GM21786 (cell line): ENCODE results near the gene ST8SIA2.

Experiments
- ATAC-seq: cut with Tn5 transposase; IDR thresholded peaks from one replicate; pipeline ENCODE4 v1.9.1; 2021; ENCODE audit not compliant: unreplicated experiment

The ST8SIA2 gene, protein sequence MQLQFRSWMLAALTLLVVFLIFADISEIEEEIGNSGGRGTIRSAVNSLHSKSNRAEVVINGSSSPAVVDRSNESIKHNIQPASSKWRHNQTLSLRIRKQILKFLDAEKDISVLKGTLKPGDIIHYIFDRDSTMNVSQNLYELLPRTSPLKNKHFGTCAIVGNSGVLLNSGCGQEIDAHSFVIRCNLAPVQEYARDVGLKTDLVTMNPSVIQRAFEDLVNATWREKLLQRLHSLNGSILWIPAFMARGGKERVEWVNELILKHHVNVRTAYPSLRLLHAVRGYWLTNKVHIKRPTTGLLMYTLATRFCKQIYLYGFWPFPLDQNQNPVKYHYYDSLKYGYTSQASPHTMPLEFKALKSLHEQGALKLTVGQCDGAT

DNA sequence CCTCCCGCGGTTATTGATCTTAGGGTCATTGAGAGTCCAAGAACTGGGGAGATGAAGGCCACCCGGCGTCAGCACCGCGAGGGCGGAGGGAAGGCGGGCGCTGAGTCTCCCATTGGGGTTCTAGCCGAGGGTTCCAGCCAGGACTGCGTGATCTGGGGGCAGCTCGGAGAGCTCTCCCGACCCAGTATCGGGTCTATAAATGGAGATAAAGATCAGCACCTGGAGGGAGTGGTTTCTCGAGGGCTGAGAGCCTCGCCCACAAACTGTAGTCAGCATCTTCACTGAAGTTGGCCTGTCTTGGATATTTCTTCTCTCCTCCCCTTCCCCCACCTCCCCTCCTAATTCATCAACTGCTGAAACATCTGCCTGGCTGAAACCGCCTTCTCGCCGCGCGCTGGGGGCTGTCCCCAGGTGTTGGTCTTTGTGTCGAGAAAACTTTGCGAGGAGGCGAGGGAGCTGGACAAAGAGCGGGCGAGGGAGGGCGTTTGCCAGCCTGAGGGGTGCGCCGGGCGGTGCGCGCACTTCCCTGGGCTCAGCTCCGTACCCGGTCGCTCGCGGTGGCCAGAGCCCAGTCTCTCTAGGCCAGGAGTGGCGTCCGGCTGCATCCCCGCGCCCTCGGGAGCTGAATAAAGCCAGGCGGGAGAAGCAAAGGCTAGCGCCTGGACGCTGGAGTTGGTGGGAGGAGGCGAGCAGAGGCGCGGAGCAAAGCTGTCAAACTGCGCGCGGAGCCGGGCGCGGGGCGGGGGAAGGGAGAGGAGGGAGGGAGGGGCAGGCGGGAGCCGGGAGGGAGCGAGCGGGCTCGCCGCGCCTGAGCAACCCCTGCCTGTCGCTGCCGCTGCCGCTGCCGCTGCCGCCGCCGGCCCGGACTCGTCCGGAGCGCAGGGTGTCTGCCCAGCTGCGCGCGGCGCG lies at the start of gene ST8SIA2:
Gene ST8SIA2, plus strand, starts transcription at position 811 of the 909 bp plus-strand sequence. CDS start 184 bp downstream, outside the sequence.
- ATAC-seq = no peak

DNA sequence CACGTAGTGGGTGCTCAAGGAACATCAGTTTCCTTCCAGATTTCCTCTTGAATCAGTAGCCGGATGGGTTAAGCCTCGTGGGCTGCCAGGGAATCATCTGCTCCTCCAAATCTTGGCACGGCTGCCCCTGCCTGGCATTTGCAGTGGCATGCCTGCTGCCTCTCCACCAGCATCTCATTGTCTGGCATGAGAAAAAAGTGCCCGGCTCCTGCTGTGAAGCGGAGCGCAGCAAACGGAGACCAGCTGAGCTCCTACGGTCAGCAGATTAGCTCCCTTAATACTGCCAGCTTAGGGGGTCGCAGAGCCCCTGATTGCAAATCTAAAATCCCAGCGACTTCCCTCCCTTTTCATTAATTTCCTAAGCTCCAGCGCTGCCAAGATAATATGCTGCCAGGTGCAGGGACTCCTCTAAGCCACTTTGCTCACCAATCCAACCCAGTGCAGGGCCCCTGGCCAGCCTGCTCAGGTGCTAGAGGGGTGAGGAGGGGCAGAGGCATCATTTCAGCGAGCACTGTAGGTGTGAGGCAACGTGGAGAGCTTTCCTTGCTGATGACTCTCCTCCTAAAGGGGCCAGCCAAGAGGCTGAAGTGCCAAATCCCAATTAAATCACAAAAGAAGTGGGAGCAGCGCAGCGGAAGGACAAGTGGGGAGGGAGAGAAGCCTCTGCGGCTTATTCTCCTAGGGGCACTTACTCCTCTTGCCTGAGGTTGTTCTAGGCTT lies 49.6 kb upstream of the ST8SIA2 start:
- ATAC-seq = no peak

DNA sequence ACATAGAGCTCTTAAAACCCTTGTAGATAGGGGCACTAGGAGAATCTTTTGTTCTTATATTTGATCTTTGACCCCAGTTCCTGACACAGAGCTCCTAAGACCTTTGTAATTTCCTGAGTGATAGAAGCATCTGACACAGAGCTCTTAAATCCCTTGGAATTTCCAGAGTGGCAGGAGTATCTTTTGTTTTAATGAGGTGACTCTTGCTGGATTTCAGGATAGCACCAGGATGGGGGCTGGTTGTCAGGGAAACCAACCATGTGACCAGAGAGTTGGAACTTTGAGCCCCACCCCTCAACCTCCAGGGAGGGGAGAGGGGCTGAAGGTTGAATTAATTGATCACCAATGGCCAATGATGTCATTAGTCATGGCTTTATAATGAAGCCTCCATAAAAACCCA lies 47.6 kb upstream of the ST8SIA2 start:
- ATAC-seq = no peak

DNA sequence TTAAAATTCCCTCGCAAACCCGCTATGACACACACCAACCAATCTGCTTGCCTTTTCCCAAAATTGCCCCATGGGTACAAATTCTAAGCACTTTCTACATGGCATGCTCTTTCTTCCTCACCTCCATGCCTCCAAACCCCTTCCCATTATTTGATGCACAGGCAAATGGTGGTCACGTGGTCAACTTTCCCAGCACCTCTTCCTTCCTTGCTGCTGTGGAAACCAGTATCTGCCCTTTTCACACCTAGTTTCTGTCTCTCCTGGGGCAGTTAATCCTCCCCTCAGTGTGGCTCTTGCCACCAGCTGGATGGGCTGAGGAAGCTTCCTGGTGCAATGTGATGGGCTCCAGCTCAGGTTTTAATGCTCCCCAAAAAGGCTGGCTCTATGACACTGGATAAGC lies 38.4 kb upstream of the ST8SIA2 start:
- ATAC-seq = no peak

DNA sequence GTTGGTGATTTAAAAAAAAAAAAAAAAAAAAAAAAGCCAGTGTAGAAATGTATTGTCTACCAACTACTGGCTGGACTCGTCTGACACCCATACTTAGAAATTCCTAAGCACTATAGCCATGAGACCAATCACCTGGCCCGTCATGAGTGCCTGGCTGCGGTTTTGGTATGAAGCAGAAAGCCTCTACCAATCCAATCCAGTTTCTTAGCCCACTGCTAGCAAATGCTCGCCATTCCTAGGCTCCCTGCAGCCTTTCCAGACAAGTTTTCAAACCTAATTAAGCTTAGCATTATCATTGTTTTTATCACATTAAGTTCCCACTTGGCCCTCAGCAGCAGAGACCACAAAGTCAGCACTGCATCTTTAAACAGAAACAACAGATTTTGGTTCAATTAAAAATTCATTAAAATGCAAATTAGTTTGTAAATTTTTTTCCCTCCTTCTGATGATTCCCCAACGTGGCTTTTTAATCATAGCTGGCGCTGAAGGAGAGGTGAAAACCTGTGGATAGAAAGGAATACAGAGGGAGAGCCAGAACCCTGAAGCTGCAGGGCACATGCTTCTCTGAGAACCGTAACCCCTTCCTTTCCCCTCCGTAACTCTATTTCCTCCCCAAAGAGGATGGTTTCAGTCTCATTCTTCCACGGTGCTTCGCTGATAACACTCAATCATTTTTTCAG lies 32.2 kb upstream of the ST8SIA2 start:
- ATAC-seq = no peak

DNA sequence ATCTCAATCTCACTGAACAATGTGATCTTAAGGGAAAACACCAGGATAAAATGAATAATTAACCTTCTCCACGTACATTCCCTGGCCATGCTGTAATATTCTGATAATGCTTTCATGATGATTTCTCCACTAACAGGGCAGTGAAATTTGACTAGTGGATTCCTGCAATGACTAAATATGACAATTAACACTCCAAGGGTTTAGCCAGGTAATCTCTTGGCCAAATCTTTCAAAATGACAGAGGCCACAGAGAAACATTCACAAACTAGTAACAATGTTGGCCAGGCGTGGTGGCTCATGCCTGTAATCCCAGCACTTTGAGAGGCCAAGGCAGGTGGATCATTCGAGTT lies 31.7 kb upstream of the ST8SIA2 start:
- ATAC-seq = no peak

DNA sequence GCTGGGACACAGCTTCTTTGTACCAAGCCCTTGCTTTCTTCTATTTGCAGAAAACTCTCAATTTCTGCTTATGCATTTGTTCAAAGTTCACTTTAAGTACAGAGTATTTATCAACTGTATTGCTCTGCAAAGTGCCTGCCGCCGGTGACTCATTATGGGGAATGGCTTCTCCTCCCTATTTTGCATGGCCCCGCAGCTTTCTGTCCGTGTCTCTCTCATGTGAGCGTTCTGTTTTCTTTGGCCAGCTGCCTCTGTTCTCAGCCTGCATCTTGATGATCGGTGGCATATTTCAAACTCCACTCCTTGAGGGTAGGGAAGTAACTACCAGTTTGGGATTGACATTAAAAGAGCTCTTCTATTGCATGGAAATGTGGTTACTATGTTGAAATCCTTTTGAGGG lies 28.6 kb upstream of the ST8SIA2 start:
- no peak for ATAC-seq

DNA sequence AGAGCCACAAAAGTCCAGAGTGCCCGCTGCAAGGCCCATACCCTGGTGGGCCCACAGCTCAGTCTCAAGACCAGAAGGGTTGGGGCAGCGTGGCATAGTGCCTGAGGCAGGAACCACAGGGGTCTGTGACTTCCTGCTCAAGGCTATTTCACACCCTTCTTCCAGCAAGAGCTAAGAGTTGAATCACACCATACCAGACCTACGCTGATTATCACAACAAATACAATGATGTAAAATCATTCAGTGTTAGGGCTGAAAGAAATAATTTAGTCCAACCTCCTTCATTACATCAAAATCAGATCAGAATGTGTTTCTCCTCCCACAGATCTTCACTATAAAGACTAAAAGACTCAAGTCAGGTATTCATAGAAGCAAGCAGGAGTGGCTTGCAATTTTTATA lies 27.8 kb upstream of the ST8SIA2 start:
- no peak for ATAC-seq

DNA sequence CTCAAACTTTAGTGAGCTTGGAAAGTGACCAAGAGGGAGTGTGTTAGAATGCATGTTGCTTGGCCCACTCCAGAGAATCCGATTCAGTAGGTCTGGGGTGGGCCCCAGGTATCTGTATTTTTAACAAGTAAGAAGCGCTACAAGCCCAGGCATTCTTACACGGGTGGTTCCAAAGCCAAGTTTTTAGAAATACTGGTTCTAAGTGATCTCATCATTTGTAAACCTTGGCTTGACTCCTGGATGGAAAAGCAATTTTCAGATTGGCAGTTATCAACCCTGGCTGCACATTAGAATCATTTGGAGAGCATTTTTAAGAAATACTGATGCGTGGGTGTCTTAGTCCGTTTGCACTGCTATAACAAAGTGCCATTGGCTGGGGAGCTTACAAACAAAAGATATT lies 27.3 kb upstream of the ST8SIA2 start:
- no peak for ATAC-seq

DNA sequence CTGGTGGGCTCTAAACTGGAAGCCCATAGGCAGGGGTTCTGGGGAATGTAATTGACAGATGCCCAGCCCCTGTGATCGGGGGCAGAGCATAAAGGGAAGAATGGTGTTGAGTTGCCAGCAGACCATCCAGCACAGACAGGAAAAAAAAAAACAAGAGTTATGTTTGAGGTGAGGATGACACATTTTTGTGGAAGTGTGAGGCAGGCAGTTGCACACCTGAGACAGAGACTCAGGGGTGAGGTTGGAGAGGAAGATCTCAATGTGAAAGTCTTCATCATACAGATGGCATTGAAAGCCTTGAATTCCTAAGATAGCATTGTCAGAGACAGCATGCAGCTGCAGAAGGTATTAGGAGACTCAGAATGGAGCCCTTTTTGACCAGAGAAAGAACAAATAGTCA lies 18.6 kb upstream of the ST8SIA2 start:
- ATAC-seq = no peak

DNA sequence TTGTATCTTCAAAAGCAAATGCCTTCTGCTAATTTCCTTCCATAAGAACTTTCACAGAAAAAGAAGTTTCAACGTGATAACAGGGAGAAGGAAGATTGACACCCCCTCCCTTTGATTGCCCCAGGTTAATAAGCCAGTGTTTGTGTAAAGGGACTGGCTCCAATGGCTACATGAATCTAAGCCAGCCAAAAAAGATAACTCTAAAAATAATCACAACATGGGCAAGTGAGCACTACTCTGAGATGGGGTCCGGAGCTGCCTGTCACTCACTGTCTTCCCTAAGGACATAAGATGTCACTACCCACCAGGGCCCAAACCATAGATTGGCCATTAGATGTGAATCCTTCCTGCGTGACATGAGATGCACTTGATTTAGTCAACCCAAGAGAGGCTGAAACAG lies 17.6 kb upstream of the ST8SIA2 start:
- no peak for ATAC-seq

DNA sequence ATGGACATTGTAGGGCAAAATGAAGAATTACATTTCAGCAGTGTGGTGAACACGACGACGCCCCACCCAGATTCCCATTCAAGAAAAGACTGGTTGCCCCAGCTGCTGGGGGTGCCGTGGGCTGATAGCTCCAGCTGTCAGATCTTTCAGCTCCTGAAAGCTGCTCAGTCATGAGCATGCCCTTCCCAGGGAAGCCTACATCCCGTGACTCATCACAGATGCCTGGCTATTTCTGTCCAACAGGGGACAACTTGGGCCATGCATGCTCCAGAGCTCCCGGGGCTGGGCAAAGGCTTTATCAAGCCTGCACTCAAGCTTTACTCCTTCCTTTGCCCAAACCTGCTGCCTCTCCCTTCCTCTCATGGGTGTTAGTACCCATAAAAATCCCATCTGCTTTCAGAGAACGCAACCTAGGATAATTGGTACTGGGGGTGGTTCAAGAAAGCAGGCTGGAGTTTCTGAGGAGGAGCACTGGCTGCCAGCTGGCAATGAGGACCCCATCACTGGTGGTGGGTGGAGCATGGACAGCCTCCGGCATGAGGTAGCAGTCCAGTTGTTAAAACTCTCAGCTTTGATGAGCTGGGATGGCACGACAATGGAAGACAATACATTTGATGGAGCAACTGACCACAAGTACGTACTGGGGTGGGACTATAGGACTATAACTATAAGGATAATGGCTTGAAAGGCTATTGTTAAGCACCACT lies 16.4 kb upstream of the ST8SIA2 start:
- ATAC-seq = no peak

DNA sequence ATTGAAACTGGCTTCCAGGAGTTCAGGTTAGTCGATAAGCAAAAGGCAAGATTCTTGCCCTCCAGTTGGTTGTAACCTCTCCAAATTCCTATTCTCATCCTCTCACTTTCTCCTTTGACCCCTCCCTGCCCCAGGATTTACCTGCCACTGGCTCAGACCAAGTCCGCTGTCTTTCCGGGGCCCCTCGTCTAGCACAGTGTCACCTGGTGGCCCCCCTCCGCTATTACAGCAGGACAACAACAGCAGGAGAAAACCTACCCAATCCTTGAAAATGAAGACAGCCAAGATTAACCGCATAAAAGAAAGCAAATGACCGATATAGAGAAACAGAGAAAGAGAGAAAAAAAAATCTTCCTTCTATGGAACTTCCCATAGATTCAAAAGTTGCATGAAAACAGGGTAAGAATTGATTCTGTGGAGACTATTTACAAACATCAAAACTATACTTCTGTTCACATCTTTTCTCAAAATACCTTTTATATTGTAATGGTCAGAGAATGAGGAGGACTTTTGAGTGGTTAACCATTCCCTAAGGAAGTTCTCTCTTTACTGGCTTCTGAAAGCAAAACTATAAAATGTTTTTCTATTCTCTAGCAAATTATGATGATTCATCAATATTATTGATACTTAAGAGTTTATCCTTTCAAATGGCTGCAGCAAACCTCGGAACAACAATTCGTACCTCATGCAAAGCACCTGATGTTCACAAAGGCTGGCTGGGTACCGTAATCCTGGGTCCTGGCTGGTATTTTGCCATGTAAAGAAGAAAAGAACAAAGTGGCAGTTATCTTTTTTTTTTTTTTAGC lies 10.0 kb upstream of the ST8SIA2 start:
- ATAC-seq = no peak

DNA sequence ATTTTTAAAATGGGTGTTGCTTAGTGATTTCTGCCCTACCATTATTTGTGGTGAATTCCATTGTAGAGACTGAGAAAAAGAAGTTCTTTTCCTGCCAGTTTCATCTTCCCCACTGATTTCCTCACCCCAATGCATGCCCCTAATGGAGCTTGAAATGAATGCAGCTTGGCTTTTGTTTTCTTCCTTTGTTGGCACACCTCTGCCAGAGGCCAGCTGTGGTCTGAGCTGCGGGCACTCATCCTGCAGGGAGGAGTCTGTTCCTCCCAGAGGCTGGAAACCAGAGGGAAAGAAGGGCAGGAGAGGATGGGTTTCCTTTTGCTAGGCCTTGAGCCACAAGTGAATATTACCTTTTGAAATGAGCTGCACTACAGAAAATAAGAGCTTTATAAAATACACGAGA lies 9.3 kb upstream of the ST8SIA2 start:
- ATAC-seq = no peak

DNA sequence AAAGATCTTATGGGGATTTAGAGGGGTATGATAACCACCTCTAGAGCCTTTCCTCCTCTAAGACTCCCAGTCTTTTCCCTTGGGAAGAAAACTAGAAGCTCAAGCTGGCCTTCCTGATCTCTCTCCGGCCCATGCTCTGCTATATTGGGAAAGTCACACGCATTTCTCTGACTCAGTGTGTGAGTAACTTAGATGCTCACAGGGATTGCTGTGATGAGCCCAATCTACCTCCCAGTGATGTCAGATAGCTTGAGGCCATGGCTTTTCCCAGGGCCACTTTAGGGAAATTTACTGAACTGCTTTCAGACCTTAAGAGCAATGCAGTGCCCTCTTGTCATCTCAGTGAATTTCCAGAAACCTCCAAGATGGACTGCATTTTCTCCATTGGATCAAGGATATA lies 8.6 kb upstream of the ST8SIA2 start:
- ATAC-seq = no peak

DNA sequence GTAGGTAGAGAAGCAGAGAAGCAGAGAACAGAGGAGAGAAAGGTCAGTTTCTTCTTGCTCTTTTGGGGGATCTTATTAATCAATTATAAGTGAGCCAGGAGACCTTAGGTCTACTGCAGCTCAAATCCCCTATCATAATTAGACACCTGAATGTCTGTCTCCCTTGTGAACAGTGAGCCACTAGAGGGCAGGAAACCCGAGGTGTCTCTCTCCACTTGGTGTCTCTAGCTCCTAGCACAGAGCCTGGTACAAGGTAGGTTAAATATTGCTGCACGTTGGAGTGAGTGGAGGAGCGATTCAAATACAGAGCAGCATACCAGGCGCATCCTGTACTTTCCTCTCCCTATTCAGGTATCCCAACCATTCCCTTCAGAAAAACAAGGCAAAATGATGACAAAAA lies 2.0 kb upstream of the ST8SIA2 start:
- no peak for ATAC-seq

DNA sequence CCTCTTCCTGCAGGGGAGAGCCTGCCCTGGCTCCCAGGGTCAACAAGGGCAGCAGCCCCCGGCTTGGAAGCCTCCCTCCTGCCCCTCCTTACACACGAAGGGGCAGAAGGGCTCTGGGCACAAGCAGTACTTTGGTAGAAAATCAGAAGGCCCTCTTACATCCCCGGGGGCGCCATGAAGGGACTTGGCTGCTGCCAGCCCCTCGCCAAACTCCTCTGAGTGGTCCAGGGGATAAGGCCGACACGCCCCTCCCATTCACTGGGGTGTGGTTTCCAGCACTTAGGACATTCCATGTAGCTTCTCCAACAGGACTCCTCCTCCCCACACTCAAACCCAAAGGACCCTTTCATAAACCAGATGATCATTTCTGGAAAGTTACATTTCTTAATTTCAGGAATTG lies 1.2 kb upstream of the ST8SIA2 start:
- no peak for ATAC-seq

DNA sequence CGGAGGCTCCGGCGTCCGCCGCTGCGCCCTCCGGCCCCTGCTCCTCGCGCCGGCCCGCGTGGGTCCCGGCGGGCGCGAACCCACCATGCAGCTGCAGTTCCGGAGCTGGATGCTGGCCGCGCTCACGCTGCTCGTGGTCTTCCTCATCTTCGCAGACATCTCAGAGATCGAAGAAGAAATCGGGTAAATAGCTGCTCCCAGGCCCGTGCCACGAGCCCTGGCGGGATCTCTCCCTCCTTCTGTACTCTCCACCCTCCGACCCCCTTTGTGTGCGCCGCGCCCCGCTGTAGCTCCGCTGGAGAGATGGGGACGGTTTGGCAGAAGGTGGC lies 263 bp downstream of the ST8SIA2 start:
- no peak for ATAC-seq

DNA sequence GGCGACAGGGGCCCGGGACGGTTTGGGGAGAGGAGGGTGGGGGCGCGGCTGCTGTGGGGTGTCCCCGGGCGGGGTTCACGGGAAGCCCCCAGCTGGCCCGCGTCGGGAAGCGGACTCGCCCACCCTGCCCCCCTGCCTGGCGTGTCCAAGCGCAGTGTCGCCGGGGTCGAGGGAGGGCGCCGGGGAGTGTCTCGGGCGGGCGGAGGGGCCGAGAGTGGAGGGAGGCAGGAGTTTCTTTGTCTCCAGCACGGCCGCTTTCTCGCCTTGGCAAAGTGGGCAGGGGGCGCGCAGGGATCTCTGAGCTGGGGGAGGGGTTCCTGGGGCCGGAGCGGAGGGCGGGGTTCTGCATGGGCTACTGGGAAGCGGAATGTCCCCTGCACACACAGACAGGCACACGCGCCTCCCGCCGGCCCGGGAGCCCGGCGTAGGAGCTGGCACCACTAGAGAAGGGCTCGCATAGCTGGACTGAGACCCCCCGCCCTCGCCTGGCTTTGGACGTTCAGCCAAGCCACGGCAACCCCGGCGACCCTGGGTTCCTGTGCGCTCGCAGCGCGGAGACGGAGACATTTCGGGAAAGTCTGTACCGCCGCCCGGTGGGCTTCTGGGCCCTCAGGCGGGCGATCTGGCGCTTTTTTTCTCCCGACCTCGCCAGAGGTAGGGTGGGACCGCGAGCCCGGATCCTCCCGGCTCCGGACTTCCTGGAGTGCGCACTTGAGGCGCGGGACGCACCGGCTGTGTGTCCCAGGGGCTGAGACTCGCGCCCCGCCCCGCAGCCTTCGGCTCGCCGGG lies 822 bp downstream of the ST8SIA2 start:
- no peak for ATAC-seq
